GM19025 (cell line): ENCODE measurements around the gene NUP35.

Experiments
- ATAC-seq: cut with Tn5 transposase; IDR thresholded peaks from one replicate; pipeline ENCODE4 v1.9.1; 2021; ENCODE audit warnings: mild to moderate bottlenecking, low read depth, moderate library complexity; ENCODE audit not compliant: unreplicated experiment

Gene NUP35, protein sequence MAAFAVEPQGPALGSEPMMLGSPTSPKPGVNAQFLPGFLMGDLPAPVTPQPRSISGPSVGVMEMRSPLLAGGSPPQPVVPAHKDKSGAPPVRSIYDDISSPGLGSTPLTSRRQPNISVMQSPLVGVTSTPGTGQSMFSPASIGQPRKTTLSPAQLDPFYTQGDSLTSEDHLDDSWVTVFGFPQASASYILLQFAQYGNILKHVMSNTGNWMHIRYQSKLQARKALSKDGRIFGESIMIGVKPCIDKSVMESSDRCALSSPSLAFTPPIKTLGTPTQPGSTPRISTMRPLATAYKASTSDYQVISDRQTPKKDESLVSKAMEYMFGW

DNA sequence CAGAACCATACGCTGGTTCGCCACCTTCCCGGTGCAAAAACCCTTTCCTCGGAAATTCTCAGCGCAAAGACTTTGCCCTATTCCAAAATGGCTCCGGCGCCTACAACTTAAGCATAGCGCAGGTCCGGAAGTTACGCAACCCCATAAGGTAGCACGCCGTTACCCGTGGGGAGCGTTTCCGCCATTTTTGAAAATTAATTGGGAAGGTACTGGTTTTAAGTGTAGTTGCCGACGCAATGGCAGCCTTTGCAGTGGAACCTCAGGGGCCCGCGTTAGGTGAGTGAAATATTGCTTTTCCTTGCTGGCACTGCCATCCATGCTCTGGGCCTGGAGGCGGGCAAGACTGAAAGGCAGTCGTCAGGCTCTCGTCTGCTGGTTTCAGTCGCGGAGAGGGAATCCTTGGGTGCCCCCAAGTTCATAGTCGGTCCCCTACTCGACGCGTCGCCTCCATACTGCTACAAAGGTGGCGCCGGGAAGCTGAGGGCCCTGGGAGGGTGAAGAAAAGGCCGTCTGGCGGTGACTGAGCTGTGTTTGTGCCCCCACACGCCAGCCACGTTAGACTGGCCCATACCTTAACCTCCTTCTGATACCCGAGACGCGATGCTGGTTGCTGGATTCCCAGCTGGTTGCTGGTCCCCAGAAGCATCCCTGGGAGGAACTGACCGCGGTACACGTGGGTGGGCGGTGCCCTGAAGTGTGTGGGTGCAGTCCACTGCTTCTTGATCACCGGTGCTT lies at the start of gene NUP35:
NUP35 (plus strand) TSS at position 222 of the 735 bp plus-strand sequence; CDS start at position 237, 15 bp downstream.
- ATAC-seq = peak; percentile 80

GRCh38 chr2:183078163-183078463 lies 46.1 kb upstream of the NUP35 start:
- no peak for ATAC-seq

- ATAC-seq = peak; percentile 92
Measured at GRCh38 chr2:183078464-183079138, 45.6 kb upstream of the NUP35 start, which contains the start of gene DUSP19. DUSP19 (plus strand) TSS chr2:183078747; CDS start chr2:183078934, 187 bp downstream.

DNA sequence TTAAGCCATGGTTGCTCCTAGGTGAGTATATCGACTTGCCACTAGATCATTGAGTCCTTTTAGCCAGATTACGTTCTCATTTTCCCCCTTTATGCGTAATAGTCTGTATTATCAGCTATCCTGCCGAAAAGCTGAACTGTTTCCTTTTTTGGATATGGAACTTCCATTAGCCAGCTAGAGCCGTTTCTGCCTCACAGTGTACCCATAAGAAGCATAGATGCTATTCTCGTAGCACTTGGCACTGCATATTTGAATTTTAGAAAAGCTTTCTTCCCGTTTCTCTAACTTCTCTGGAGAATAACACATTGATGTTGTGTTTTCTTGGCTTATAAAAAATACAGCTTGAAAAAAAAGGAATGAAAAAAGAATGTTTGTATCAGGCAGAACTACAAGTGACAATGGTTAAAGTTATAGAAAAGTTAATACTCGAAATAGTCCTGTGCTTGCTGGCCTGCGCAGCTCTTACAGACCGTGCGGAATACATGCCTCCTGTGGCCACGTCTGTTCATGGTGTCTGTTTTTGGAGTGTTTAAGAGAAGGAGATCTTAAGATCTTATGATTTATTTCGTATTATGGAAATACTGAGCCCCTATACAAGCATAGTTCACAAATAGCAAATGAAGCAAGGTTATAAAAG lies 45.0 kb upstream of the NUP35 start:
- ATAC-seq = peak; percentile 12

- ATAC-seq = no peak
Measured at GRCh38 chr2:183081911-183082310, 42.3 kb upstream of the NUP35 start.

GRCh38 chr2:183088061-183088460 lies 36.2 kb upstream of the NUP35 start:
- no peak for ATAC-seq

DNA sequence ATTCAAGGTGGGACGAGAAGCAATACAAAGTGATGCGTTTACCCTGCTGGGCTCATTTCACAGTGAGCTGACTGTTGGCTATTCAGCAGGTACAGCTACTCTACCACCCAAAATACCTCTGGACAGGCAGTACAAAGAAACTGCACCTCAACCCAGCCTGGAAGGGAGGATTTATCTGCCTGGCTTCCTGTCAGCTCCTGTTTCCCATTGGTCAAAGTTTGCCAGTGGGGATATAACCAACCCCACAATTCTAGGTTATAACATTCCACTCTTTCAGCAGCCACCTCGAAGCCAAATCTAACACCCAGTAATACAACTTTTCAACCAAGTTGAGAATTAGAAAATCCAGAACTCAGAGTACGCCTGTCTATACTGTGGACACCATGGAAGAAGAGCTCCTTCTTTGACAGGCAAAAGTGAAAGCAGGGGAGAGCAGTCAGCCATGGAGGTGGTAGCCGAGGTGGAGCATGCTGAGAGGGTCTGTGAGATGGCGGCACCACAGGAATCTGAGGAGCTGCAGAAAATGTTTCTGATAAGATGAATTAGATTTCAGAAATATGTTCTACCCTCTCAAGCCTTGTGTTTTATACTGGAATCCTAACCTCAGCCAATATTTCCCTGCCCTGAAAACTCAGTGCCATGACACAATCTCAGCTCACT lies 34.9 kb upstream of the NUP35 start:
- ATAC-seq = peak; percentile 76

DNA sequence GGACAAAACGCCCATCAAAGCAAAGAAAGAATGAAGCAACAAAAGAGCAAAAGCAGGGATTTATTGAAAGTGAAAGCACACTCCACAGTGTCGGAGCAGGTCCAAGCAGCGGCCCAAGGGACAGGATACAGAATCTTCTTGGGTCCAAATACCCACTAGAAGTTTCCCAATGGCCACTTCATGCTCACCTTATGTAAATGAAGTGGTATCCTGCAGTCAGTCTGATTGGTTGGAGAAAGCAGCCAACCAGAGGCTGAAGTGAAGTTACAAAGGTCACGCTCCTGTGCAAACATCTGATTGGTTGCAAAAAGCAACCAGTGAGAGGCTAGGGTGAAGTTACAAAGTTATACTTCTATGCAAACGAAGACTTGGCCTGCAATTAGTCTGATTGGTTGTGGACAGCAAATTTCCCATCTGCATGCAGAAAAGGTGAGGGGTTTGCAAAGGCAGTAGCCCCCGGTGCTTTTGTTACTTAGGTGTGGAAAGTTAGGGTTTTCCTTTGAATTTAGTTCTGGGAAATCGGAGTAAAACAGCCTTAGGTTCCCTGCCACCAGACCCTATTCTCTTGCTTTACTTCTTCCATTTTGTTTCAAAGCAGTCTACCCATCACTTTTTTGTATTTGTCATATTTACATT lies 32.8 kb upstream of the NUP35 start:
- no peak for ATAC-seq

DNA sequence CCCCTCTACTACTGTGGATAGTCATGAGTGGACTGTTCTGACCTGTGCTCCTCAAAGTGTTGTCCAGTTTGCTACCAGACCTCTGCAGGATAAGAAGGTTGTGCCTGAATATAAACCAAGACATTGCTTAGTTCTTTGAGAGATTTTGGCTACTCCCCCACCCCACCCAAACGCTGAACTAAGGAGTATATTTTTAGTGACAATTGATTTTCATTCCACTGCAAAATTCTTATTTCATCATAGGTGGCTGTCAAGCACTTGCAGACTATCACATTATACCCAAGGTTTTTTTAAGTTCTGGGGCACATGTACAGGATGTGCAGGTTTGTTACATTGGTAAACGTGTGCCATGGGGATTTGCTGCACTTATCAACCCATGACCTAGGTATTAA lies 32.3 kb upstream of the NUP35 start:
- ATAC-seq = no peak

- ATAC-seq = peak; percentile 74
Measured at GRCh38 chr2:183093857-183094657, 30.2 kb upstream of the NUP35 start.

DNA sequence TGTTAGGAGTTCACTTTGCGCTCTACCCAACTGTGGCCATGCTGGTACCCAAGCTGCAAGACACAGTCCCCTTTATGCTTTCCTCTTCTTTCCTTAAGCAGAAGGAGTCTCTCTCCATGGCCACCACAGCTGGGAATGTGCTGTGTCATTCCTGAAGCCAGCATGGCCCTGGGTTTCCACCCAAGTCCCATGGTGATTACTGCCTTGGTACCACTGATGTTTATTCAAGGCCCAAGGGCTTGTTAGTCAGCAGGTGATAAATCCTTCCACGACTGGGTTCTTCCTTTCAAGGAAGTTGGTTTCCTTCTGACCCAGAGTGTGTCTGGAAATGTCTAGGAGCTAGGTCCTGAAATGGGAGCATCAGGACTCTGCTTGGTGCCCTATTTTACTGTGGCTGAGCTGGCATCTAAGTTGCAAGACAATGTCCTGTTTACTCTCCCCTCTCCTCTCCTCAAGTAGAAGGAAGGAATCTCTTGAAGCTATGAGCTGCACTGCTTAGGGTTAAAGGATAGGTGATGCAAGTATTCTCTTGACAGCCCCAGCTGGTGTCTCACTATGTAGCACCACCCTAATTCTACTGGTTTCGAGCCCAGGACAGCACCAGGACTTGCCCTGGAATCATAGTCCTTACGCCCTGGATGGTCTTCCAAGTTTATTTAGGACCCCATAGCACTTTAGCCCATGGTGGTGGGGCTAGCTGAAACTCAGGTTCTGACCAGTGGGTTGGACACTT lies 18.7 kb upstream of the NUP35 start:
- ATAC-seq = no peak

GRCh38 chr2:183112577-183112976 lies 11.7 kb upstream of the NUP35 start:
- ATAC-seq = no peak

DNA sequence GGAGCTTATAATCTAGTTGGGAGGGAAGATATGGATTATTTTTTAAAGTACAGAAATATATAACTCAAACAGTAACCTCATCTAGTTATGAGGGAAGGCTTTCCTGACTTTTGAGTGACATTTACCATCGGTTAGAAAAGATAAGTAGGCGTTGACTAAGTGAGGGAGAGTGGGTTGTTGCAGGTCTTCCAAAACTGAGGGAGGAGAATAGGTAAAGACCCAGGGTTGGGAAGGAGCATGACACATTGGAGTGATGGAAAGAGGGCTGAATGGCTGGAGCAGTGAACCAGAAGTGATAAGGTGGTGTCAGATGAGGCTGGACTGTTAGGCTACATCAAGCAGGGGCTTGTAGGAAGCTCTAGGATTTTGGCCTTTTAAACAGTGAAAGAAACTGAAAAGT lies 10.6 kb upstream of the NUP35 start:
- no peak for ATAC-seq

DNA sequence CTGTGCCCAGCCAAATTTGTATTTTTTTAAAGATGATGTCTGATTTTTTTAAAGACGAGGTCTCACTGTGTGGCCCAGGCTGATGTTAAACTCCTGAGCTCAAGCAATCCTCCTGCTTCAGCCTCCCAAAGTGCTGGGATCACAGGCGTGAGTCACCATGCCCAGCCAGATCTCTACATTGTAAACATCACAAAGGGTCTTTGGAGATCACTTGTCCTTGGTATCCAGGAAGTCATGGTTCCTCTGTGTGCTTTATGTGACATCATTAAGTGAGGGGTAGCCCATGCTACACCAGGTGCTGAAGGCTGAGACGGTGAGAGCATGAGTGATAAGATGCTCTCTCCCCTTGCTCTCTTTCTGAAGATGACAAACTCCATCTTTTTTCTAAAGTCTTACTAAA lies 7.0 kb upstream of the NUP35 start:
- ATAC-seq = no peak

DNA sequence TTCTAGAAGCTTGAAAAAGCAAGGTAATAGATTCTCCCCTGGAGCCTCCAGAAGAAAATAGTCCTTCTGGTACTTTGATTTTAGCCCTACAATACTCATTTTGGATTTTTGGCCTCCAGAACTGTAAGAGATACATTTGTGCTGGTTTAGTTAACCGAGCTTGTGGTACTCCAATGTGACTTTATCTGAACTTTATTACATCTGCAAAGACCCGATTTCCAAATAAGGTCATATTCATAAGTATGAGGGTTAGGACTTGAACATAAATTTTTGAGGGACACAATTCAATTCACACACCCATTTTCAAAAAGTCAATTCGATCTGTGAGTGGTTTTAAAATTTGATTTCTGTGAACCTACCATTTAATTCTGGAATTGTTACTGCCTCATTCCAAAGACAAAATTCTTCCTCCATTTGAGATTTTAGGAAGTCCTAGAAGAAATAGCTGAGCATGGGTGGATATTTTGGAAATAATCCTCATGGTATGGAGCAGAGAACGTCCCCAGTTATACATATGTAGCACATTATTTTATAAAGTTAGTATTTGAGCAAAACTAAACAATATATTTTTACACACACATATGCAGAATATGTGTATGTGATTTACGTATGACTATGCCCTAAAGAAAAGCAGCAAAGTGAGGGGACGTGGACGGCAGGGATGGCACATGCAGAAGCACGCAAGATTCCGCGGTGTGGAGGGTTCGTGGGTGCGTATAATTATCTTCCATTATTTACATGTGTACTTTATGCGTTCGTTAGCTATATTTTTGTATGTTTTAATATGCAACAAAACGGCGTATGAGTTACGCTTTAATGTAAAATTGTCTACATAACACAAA lies 905 bp upstream of the NUP35 start:
- no peak for ATAC-seq

DNA sequence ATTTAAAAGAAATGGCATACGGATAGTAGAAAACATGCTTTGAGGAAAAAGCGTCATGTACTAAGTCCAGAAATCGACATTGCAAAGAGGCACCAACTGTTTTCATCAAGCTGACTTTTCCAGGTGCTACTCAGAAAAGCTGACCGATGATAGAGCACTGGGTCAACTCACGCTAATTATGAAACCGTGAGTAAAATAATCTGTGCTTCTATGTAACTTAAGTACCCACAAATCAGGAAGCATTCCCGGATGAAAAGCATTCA lies 353 bp upstream of the NUP35 start:
- ATAC-seq = peak; percentile 30

DNA sequence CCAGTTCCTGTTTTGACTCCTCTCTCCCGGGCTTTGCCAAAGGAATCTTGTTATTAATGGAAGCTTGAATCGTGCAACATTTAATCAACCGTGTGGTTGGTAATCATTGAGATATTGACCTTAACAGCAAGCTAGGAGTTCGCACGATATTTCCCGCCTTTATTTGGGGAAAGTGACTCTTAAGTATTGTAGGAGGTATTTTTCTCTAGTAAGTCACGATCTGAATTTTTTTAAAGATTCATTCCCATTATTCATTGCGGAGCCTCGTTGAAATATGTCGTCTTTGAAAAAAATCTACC lies 663 bp downstream of the NUP35 start:
- no peak for ATAC-seq

DNA sequence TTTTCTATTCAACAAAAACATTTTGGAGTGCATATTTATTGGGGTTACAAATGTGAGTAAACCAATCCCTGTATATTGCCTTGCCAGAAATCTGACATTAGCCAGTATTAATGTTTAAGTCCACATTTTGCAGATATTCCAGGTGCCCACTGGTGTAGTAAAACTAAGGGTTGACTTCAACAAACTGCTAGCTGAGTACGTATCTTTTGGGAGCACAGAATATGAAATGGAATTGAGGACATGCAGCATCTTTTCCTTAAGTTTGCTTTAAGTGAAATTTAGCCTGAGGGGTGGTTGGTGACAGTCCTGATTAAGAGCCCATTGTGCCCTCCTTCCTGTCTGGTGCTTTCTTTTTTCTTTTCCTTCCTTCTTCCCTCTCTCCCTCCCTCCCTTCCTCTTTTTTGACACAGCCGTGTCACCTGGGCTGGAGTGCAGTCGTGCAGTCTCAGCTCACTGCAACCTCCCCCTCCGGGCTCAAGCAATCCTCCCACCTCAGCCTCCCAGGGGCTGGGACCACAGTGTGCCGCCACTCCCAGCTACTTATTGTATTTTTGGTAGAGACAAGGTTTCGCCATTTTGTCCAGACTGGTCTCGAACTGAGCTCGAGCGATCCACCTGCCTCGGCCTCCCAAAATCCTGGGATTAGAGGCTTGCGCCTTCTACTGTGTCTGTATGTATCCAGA lies 1.6 kb downstream of the NUP35 start:
- ATAC-seq = no peak
